SU-DHL-6 (cell line): ENCODE measurements around the gene UXS1.
"Not testable (repeated sequence)": the region's sequence is repeated elsewhere in the genome, so short reads cannot be mapped to it uniquely, and the experiment has no call there.

Experiments used
- CTCF ChIP-seq: fragments of 200-600 bp; sonication (generic); IDR thresholded peaks from one replicate; pipeline ENCODE4 v1.5.1; 2017; ENCODE audit warnings: antibody characterized with exemption, mild to moderate bottlenecking, low read length, moderate library complexity; ENCODE audit not compliant: insufficient read depth, poor library complexity, severe bottlenecking
- EZH2phosphoT487 ChIP-seq: fragments of 200-600 bp; sonication (generic), shearing (Covaris generic); conservative IDR thresholded peaks from 2 replicates; pipeline ENCODE4 v1.6.1; 2018; ENCODE audit warnings: mild to moderate bottlenecking, antibody characterized with exemption, low read length, moderate library complexity, mixed read lengths

DNA sequence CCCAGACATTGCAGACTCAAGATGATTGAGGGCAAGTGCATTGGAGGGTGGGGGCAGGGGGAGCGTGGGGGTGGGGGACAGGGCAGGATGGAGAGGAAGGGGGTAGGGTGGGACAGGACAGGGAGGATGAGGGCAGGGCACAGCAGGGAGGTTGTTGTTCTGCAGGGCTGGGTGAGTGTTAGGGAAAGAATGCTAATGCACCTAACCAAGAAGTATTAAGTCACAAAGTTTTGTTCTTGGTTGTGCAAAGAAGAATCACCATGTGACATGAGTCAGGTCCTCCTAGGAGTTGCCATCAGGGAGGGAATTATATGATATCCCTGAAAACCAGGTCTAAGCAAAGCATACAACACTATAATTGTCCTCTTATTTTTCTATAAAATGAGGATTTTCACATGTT is 10.4 kb upstream of the UXS1 start:
- not testable (repeated sequence) for TF ChIP-seq CTCF, EZH2phosphoT487
